ENCODE results near the gene MROH2A.

MROH2A gene

DNA sequence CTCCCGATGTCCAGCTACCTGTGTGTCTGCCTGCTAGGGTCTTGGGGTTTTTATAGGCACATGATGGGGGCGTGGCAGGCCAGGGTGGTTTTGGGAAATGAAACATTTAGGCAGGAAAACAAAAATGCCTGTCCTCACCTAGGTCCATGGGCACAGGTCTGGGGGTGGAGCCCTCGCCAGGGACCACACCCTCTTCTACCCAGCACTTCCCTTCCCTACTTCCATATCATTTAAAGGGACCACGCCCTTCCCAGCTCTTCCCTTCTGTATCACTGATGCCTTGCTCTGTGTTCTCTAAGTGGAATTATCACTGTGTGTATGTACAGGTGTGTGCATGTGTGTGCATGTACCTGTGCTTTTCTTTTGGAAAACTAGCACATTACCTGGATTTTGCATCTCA is 11.7 kb upstream of the MROH2A start:
- DNase-seq (ENCODE audit: low read depth) = no peak

DNA sequence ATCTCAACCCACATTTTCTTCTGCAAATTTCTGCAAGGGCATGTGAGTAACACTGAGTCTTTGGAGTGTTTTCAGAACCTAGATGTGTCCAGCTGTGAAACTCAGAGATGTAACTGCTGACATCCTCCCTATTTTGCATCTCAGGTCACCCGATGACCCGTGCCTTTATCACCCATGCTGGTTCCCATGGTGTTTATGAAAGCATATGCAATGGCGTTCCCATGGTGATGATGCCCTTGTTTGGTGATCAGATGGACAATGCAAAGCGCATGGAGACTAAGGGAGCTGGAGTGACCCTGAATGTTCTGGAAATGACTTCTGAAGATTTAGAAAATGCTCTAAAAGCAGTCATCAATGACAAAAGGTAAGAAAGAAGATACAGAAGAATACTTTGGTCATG is 10.1 kb upstream of the MROH2A start:
- no peak for DNase-seq (ENCODE audit: low read depth)

DNA sequence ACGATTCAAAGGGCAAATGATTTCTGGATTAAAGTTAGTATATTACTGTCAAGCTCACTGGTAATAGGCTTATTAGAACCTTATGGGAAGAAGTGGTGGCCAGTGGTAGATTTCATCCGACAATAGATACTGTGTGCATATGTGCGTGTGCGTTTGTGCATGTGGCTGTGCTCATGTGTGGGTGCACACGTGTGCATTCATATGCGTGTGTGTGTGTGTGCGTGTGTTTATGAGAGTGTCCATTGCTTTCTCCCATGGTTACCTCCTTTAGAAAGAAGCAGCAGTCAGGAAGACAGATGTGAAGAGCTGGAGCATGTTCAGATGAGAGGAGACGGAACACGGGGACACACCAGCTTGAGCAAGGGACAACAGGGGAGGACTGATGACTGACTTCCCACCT is 8.9 kb upstream of the MROH2A start:
- DNase-seq (ENCODE audit: low read depth) = no peak

DNA sequence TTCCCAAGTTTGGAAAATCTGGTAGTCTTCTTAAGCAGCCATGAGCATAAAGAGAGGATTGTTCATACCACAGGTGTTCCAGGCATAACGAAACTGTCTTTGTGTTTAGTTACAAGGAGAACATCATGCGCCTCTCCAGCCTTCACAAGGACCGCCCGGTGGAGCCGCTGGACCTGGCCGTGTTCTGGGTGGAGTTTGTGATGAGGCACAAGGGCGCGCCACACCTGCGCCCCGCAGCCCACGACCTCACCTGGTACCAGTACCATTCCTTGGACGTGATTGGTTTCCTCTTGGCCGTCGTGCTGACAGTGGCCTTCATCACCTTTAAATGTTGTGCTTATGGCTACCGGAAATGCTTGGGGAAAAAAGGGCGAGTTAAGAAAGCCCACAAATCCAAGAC is 6.0 kb upstream of the MROH2A start:
- DNase-seq (ENCODE audit: low read depth) = no peak

DNA sequence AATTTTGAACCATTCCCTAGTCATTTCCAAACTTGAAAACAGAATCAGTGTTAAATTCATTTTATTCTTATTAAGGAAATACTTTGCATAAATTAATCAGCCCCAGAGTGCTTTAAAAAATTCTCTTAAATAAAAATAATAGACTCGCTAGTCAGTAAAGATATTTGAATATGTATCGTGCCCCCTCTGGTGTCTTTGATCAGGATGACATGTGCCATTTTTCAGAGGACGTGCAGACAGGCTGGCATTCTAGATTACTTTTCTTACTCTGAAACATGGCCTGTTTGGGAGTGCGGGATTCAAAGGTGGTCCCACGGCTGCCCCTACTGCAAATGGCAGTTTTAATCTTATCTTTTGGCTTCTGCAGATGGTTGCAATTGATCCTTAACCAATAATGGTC is 5.5 kb upstream of the MROH2A start:
- DNase-seq (ENCODE audit: low read depth) = no peak

DNA sequence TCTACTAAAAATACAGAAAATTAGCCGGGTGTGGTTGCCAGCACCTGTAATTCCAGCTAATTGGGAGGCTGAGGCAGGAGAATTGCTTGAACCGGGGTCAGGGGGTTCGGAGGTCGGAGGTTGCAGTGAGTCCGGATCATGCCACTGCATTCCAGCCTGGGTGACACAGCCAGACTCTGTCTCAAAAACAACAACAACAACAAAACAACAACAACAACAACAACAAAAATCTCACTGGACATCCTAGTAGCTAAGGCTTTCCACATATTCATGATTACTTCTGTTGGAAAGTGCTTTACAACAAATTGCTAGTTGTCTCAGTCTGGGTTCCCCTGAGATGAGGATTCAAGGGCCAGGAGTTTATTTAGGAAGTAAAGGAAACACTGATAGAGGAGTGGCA is 4.3 kb upstream of the MROH2A start:
- DNase-seq (ENCODE audit: low read depth) = no peak

DNA sequence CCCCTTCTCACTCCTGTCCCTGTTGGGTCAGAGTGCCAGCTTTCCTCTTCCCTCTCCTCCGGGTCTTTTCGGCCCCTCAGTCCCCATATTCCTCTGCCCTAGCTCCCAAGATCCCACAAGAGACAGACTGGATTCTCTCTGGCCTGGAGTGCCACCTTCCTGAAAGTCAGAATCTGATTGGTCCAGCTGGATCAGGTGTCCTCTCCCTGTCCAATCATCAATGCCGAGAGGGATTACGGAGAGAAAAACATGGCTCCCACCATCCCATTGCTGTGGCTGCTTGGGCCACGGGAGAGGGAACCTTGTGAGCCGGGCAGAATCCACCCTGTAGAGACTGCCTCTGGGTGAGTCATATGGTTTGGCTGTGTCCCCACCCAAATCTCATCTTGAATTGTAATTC is 2.7 kb upstream of the MROH2A start:
- DNase-seq (ENCODE audit: low read depth) = no peak

DNA sequence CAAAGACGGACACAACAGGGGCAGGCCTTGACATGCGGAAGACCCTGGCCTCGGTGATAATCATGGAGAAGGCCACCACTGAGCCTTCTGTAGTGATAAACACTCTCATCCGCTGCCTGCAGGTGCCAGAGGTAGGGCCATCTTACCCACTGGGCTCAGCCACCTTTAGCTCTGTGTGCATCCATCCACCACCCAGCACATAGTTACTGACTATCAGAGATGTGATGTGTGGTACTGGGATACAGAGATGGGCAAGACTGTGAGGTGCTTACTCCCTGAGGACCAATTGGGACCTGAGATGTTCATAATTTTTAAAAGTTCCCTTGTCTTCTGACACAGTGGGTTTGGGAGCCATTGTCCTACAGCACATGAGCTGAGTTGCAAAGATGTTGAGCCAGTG is 1.6 kb downstream of the MROH2A start:
- no peak for DNase-seq (ENCODE audit: low read depth)

DNA sequence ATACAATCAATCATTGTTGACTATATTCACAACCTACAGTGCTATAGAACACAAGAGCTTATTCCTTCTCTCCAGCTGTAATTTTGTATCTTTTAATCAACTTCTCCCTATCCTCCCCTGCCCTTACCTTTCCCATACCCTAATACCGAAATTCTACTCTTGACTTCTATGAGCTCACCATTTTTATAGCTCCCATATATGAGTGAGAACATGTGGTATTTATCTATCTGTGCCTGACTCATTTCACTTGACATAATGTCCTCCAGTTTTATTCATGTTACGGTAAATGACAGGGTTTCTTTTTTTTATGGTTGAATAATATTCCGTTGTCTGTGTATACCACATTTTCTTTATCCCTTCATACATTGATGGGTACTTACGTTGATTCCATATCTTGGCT is 2.6 kb downstream of the MROH2A start:
- DNase-seq (ENCODE audit: low read depth) = no peak

DNA sequence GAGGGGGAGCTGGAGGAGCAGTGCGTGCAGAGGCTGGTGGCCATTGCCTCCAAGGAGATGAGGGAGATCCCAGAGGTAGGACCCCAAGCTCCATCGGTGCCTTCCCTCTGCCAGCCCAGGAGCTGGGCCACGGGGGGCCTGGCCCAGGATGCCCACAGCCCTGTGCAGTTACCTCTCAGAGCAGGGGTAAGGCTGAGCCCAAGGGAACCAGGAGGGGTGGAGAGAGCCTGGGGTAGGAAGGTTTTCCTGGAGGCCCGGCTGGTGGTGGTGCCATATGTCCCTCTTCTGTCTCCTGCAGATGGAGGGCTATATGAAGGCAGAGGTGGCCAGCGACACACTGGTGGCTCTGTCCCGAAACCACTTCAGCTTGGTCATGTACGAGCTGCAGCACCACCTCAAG is 11.4 kb downstream of the MROH2A start:
- no peak for DNase-seq (ENCODE audit: low read depth)

DNA sequence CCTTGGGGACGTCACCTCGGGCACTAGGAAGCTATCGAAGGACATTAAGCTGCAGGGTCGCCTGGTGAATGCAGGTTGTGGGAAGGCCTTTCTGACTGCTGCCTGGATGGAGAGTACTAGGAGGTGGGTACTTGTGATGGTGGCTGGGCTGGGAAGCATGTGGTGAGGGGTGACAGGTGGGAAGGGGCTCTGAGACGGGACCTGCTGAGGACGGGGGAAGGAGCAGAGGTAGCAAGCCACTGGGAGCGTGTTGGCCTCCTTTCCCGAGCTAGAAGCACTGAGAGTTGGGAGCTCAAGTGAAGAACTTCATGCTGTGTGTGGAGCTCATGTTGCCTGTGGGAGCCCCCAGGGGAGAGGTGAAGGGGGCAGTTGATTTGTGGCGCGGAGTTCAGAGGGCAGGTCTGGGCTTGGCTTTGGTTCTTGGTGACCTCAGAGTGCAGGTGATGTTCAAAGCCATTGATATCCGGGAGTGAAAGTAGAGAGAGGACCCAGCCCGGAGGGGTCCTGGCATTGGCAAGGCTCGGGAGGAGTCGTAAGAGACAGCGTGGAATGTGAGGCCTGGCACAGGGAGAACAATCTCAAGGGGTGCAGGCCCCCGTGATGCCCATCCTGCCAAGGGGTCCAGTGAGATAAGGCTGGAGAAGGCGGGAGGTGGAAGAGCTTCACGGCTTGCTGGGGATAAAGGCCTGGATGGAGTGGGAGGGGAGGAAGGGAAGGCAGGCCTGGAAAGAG is 13.2 kb downstream of the MROH2A start:
- no peak for DNase-seq (ENCODE audit: low read depth)

DNA sequence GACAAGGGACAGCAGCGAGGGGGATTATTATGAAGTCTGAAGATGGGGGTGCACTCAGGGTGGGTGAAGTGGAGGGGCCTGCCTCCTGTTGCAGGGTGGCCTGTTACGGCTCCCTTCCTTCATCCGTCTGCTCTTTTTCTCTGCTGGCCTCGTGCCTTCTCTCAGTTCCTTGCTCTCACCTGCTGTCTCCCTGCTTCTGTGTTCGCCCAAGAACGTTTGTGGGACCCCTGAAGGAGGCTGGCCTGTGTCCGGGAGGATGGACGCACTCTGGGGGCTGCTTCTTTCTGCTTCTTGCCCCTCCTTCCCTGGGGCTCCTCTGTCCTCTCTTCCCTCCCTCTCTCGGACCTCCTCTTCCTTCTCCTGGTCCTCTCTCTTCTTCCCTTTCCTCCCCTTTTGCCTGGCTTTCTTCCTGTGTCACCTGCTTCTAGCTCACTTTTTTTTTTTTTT is 13.8 kb downstream of the MROH2A start:
- DNase-seq (ENCODE audit: low read depth) = no peak

DNA sequence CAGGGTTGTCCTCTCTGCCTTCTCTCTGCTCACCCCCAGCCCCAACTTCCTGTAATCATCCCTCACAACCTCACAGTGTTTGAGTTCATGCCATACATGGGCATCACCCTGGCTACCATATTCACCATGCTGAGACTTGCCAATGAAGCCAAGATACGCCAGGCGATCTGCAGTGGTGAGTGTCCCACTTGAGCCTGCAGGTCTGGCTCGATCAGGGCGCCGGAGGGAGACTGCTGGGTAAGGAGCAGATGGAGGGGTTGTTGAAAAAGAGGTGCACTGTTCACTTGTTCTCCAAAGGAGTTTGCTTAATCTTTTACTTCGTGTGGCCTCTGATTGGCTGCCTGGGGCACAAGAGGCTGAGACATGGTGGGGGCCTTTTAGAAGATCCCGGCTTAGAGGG is 14.6 kb downstream of the MROH2A start:
- DNase-seq (ENCODE audit: low read depth) = no peak

DNA sequence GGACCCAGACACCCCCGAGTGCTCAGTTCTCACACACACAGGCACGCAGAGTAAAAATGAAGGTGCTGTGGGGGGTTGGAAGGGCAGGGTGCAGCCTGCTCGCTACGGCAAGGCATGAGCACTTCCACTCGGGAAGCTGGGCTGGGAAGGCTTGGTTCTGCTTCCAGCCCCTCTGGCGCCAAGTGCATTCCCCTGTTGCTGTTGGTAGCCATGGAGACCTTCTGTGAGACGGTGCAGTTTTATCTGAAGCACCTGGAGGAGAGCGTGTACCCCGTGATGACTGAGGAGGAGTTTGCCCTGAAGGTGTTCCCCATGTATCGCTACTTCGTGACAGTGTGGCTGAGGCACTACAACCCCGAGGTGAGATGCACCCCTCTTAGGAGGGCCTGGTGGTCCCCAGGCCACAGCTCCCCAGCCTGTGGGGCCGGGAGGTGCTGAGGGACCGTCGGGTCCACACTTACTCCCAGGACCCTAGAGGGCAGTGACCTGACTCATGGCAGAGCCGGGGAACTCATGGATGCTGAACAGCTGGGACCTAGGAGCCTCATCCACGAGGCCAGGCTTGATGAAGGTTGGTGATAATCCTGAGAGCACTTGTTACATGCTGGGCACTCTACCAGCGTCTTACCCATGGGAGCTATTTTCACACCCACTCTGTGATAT is 15.5 kb downstream of the MROH2A start:
- DNase-seq (ENCODE audit: low read depth) = no peak

DNA sequence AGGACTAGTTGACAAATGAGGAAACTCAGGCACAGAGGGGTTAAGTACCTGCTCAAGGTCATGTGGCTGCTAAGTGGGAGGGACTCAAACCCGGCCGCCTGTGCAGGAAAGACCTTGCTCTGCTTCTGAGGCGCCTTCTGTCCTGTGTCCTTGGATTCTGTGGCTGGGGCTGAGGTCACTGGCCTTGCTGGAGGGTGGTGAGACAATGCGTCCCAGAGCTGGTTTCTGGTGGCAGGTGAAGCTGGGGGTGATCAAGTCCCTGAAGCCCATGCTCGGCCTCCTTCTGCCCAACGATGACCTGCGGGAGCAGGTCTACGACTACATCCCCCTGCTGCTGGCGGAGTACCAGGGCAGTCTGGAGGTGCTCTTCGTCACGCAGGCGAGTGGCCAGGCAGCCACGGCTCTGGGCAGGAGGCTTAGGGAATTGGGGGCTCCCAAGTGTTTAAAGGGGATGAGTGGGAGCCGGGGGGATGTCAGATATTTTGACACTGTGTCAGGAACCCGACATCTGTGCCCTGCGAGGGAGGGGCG is 16.1 kb downstream of the MROH2A start:
- no peak for DNase-seq (ENCODE audit: low read depth)

DNA sequence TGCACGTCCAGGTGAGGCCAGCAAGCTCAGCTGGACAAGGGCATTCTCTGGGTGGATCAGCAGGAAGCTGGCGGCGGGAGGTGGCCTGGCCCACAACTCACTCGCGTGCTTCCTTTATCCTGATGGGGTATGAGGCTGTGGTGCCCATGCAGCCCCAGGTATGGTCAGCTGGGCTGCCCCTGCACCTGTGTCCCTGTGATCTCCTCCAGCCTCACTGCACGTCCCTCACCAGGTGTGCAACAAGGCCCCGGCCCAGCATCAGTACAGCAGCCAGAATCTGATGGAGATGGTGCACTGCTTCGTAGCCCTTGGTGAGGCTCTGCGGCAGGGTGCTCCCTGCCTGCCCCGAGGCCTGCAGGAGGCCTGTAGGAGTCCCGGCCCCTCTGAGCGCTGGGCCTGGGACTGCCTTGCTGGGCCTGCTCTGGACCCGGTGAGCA is 17.6 kb downstream of the MROH2A start:
- no peak for DNase-seq (ENCODE audit: low read depth)

DNA sequence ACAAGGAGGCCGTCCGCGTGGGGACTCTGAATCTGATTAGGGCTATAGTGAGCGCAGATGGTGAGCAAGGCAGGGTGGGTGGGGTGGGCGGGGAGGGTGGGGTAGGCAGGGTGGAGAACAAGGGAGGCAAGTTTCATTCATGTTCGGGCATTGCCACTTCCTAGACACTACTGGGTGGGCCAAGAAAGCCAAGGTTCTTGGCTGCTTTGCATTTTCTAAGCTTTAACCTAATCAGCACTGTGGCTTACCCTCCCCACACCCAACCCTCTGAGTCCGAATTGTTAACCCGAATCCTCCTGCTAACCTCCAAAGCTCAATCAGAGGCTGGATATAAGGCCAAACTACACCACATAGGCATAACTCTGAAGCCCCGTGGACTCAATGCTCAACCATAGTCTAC is 18.1 kb downstream of the MROH2A start:
- no peak for DNase-seq (ENCODE audit: low read depth)

DNA sequence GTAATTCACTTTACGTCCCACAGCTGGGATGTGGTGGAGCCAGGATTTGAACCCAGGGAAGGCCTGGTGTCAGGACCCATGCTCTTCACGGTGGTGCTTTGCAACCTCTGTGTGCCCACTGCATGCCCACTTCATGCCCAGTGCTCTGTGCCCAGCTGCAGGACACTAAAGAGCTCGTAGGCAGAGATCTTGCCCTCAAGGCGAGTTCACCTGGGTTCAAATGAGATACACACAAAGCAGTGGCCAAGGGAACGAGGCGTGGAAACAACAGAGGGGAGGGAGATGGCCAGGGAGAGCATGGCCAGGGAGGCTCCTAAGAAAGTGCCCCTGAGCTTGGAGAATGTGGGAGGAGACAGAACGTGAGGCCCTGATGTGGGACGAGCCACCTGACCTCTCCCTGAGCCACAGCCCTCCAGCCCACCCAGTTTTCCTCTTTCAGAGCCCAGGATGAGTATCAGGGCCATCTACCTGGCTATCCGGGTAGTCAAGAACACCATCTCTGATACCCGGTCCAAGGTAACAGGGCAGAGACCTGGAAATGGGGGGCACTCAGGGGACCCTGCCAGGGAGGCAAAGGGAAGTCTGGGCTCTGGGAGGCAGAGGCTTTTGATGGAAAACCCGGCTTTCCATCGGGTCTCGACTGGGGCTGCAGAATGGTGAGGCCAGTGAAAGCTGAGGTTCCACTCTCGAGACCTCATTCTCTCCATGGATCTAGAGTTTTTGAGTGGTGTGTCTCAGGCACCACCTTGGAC is 20.4 kb downstream of the MROH2A start:
- DNase-seq (ENCODE audit: low read depth) = no peak

DNA sequence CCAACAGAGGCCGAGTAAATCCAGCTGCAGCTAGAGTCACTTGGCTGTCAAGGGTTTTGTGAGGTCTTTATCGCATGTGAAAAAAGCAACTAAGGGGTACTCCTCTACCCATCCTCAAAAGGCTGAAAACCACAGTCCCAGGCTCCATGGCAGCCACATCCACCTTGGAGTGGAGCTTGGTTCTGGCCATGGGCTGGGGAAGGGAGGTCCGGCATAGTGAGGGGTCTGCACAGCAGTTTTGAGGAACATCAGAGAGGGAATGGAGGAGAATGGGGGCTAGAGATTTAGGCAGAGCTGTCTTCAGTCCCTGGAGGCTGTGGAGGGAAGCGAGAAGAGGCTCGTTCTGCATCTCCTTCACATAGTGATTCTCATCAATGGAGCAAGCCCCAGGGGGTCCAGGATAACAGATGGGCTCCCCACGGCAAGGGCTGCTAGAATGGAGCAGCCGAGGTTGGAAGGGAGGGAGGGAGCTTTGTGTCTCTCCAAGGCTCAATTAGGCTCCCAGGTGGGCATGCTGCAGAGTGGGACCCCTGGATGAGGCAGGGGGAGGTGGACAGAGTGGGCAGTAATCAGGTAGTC is 21.0 kb downstream of the MROH2A start:
- DNase-seq (ENCODE audit: low read depth) = no peak

DNA sequence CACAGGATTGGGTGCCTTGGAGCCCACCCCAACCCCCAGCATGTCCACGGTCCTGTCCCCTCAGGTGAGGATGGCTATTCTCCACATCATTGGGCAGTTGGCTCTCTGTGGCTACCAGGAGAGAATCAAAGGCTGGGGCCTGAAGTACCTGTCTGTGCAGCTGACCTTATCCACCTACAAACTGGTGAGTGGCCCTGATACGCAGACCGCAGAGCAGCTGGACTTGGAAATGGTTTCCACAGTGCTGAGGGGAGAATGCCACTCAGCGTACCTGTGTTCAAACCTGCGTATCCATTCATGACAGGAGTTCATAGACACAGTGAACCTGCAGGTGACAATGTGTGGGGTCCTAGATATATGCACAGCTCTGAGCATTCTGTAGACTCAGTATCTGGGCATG is 21.6 kb downstream of the MROH2A start:
- DNase-seq (ENCODE audit: low read depth) = no peak

DNA sequence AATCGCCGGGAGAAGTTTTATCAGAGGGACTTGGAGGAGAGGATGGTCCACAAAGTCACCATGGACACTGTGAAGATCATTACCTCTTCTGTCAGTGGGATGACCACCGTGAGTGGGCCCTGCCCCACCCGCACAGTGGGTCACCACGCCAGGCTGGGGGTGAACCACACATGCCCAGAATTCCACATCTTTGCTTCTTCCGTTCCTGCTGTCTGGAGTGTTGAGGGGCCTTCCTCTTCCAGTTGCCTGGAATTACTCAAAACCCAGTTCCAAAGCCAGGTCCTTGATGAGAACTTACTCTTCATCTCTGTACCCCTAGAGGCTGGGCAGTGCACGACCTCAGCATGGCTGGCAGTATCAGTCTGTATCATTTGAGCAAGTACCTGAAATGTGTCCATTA is 22.1 kb downstream of the MROH2A start:
- DNase-seq (ENCODE audit: low read depth) = no peak

DNA sequence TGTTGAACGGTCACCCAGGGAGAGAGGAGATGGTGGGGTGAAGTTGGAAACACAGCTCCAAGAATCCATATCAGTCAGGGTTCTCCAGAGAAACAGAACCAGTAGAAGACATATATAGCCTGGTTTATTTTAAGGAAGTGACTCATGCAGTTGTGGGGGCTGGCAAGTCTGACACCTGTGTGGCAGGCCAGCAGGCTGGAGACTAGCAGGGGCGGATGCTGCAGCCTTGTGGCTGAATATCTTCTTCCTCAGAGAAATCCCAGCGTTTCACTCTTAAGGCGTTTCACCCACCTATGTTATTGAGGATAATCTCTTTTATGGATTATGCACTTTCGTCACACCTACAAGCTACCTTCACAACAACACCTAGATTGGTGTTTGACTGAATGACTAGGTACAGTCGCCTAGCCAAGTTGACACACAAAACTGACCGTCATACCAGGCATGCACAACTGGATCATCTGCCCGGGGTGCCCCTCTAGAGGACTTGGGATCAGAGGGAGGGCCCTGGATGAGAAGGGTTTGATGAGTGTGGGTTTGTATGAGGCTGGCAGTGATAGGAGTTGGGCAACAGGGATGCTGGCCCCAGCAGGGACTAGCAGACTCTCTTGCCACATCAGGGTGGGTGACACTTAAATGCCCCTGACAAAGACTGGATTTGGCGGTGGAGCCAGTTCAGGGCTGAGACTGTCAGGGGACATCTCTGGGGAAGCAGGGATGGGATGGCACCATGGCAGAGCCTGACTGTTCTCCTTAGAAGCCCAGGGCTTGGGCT is 23.4 kb downstream of the MROH2A start:
- no peak for DNase-seq (ENCODE audit: low read depth)

Data from stromal cell of bone marrow (primary cell).